HepG2 (cell line): ENCODE results near the gene PARP14. TPM values are rescaled to one million over a fixed set of nuclear protein-coding genes. Genes with fewer than 3 reads are reported as not detected.

Experiments used
- ATAC-seq: fragments of 200-7000 bp; cut with Tn5 transposase; 3 replicates; pipeline ENCODE4 v1.9.1; 2020; ENCODE audit warnings: mild to moderate bottlenecking, moderate library complexity
- BruUV-seq: library from RNA; stranded (reverse); fragments of 400-500 nt; replicated peaks from 2 replicates; lab custom pipeline; 2021; lab: Mats Ljungman, UMichigan
- CTCF ChIA-PET: fragments of 300-600 bp; formaldehyde crosslinking; extraction: SDS; loops from one replicate; lab custom pipeline; 2021; ENCODE audit warnings: low total read pairs, inconsistent platforms, low intra/inter-chr PET ratio; lab: Yijun Ruan, JAX
- POLR2A ChIA-PET: fragments of 350-600 bp; sonication (Branson Sonifier 250); formaldehyde crosslinking; loops from one replicate; lab custom pipeline; 2020; ENCODE audit warnings: antibody characterized with exemption, inconsistent platforms; lab: Yijun Ruan, JAX
- DNase-seq: peaks from one replicate; pipeline ENCODE4 v3.0.0-alpha.2; 2015; ENCODE audit warnings: low spot score
- FAIRE-seq: peaks from 3 replicates; lab custom pipeline; 2011; peaks lifted over from hg19 to GRCh38; lab: Jason Lieb, UNC
- H2AFZ ChIP-seq: one replicate; pipeline ENCODE4 v1.6.1; 2011; ENCODE audit warnings: low read length, inconsistent platforms
- H3K27ac ChIP-seq: fragments of 300-600 bp; 3 replicates; pipeline ENCODE4 v1.8.0; 2011; ENCODE audit warnings: mixed run types, mild to moderate bottlenecking, mixed read lengths, low read length, inconsistent platforms; ENCODE audit not compliant: insufficient read depth; ENCODE audit errors: extremely low read length
- H3K27me3 ChIP-seq, 2 experiments: fragments of 200-600 bp in 1 of 2; 2 replicates in 1 of 2; 3 replicates in 1 of 2; pipeline versions ENCODE4 v1.6.0 to v1.8.0; 2011; ENCODE audit warnings: low read length in 2 of 2, mild to moderate bottlenecking in 2 of 2, moderate library complexity in 2 of 2, inconsistent platforms in 1 of 2; ENCODE audit not compliant: insufficient read depth in 2 of 2, control insufficient read depth in 1 of 2
- H3K36me3 ChIP-seq, 2 experiments: fragments of 200-600 bp in 1 of 2; replicated peaks in 1 of 2; 2 replicates in 1 of 2; 3 replicates in 1 of 2; pipeline versions ENCODE4 v1.5.1 to v1.8.0; 2011; ENCODE audit warnings: low read length in 2 of 2, inconsistent platforms in 1 of 2; ENCODE audit not compliant: insufficient read depth in 2 of 2, control insufficient read depth in 1 of 2
- H3K4me1 ChIP-seq: 2 replicates; pipeline ENCODE4 v1.5.1; 2012; ENCODE audit warnings: low read length, inconsistent platforms; ENCODE audit not compliant: insufficient read depth
- H3K4me2 ChIP-seq: 2 replicates; pipeline ENCODE4 v1.6.0; 2011; ENCODE audit warnings: low read depth, low read length, inconsistent platforms
- H3K4me3 ChIP-seq, 3 experiments: fragments of 200-600 bp in 1 of 3; sonication (generic), shearing (Covaris generic) in 1 of 3; replicated peaks in 1 of 3; 2 replicates each; pipeline ENCODE4 v1.5.1; 2011 to 2016; ENCODE audit warnings: low read length in 3 of 3, inconsistent platforms in 2 of 3, low read depth in 2 of 3, mild to moderate bottlenecking in 2 of 3, control low read depth in 1 of 3, mixed read lengths in 1 of 3; ENCODE audit not compliant: insufficient read depth in 1 of 3
- H3K79me2 ChIP-seq: one replicate; pipeline ENCODE4 v1.6.1; 2011; ENCODE audit warnings: low read length, inconsistent platforms; ENCODE audit not compliant: insufficient read depth
- H3K9ac ChIP-seq: 2 replicates; pipeline ENCODE4 v1.6.0; 2011; ENCODE audit warnings: mild to moderate bottlenecking, low read depth, low read length, inconsistent platforms; ENCODE audit not compliant: insufficient read depth
- H3K9me3 ChIP-seq: 2 replicates; pipeline ENCODE4 v1.5.1; 2012; ENCODE audit warnings: mild to moderate bottlenecking, low read length
- H4K20me1 ChIP-seq: 2 replicates; pipeline ENCODE4 v1.6.0; 2011; ENCODE audit warnings: inconsistent platforms, mild to moderate bottlenecking, low read length, moderate library complexity; ENCODE audit not compliant: insufficient read depth
- BCLAF1 ChIP-seq: fragments of 450-650 bp; IDR thresholded peaks from 2 replicates; pipeline ENCODE4 v1.6.1; 2017; ENCODE audit warnings: mild to moderate bottlenecking
- DR1 ChIP-seq: sonication (generic); formaldehyde crosslinking; IDR thresholded peaks from 2 replicates; pipeline ENCODE4 v1.8.0; 2021; ENCODE audit warnings: mild to moderate bottlenecking, missing genetic modification reagents, inconsistent platforms
- MAFF ChIP-seq: IDR thresholded peaks from 2 replicates; pipeline ENCODE4 v1.6.1; 2011; ENCODE audit warnings: low read depth, low read length, improper control_type of control experiment
- MAFK ChIP-seq, 2 experiments: IDR thresholded peaks in 1 of 2; conservative IDR thresholded peaks in 1 of 2; 2 replicates each; pipeline ENCODE4 v1.6.1; 2011; ENCODE audit warnings: improper control_type of control experiment in 2 of 2, low read length in 2 of 2
- MNT ChIP-seq: fragments of 450-650 bp; IDR thresholded peaks from 2 replicates; pipeline ENCODE4 v1.6.1; 2016
- SMYD3 ChIP-seq: sonication (generic); formaldehyde crosslinking; IDR thresholded peaks from 2 replicates; pipeline ENCODE4 v1.8.1; 2023; ENCODE audit warnings: mild to moderate bottlenecking, missing genetic modification reagents
- TCF7L2 ChIP-seq: IDR thresholded peaks from 2 replicates; pipeline ENCODE4 v1.6.1; 2011; ENCODE audit warnings: mild to moderate bottlenecking, low read depth, low read length, moderate library complexity
- TFDP2 ChIP-seq: sonication (generic); formaldehyde crosslinking; IDR thresholded peaks from 2 replicates; pipeline ENCODE4 v1.4.0; 2020; ENCODE audit warnings: missing genetic modification reagents
- ZBTB3 ChIP-seq: sonication (generic); formaldehyde crosslinking; IDR thresholded peaks from 2 replicates; pipeline ENCODE4 v1.4.0; 2020; ENCODE audit warnings: low read depth, mild to moderate bottlenecking, moderate library complexity, missing genetic modification reagents, borderline replicate concordance
- ZKSCAN8 ChIP-seq: IDR thresholded peaks from 2 replicates; pipeline ENCODE4 v1.6.1; 2016; ENCODE audit warnings: borderline replicate concordance, missing genetic modification reagents, missing compliant biosample characterization
- ZNF124 ChIP-seq: sonication (generic); formaldehyde crosslinking; IDR thresholded peaks from 2 replicates; pipeline ENCODE4 v1.4.0; 2020; ENCODE audit warnings: missing genetic modification reagents
- ZNF550 ChIP-seq: sonication (generic); formaldehyde crosslinking; IDR thresholded peaks from 2 replicates; pipeline ENCODE4 v1.4.0; 2020; ENCODE audit warnings: mild to moderate bottlenecking, missing genetic modification reagents, borderline replicate concordance
- WGBS: methylation state at CpG from one replicate; pipeline ENCODE4 v1.1.6; 2017; ENCODE audit warnings: low lambda C conversion rate; 5-methylcytosine and 5-hydroxymethylcytosine counted together
- in situ Hi-C: cut with HindIII; loops from 2 replicates; pipeline ENCODE4 v1.10.0; 2017; ENCODE audit warnings: low pct_unique_long_range_greater_than_20kb; ENCODE audit not compliant: extremely low pct_ligation_motif_present
- intact Hi-C: fragments of 100-400 bp; cut with micrococcal nuclease; formaldehyde crosslinking; loops from one replicate; pipeline ENCODE4 v1.10.0; 2022; ENCODE audit not compliant: unreplicated experiment
- polyA plus RNA-seq, 8 experiments: library from polyadenylated mRNA; depleted of rRNA in 3 of 8; stranded (reverse) in 7 of 8; unstranded in 1 of 8; fragments of >200 nt; fragmentation: Illumina TruSeq in 4 of 8; extraction: Trizol in 4 of 8; gene quantifications; 2 replicates each; pipeline versions ENCODE4 v1.2.1 to v1.2.3, GENCODE V29; 2011 to 2016; ENCODE audit warnings: low read depth in 4 of 8, missing spikeins in 1 of 8, mixed read lengths in 1 of 8; ENCODE audit not compliant: insufficient read depth in 1 of 8
- total RNA-seq, 5 experiments: library from RNA; depleted of rRNA; stranded (reverse); fragments of >200 nt; fragmentation: Illumina TruSeq; extraction: Trizol; gene quantifications; 2 replicates each; pipeline ENCODE4 v1.2.3, GENCODE V29; 2016; ENCODE audit warnings: low read depth in 1 of 5
- TF ChIP-seq, protein P1 (sequence below): sonication (generic); formaldehyde crosslinking; IDR thresholded peaks from 2 replicates; pipeline ENCODE4 v1.4.0; 2020; ENCODE audit warnings: missing genetic modification reagents
- TF ChIP-seq, protein P2 (sequence below): conservative IDR thresholded peaks from 2 replicates; pipeline ENCODE4 v1.6.1; 2018; ENCODE audit warnings: missing genetic modification reagents

The PARP14 gene
- total and polyA plus RNA-seq, 2 of the 13 experiments (the other 11 are each of a cell fraction or from before 2014, with no cell fraction given), result 9.0 to 19.1 TPM

GRCh38 chr3:122760453-122761271 is 80.0 kb downstream of the PARP14 start:
- Histone ChIP-seq H3K9ac (no peak overlapping the region), H3K4me3 (no peak overlapping the region), H3K79me2 (no peaks in the 10 kb centered on the region), H3K4me1 (no peaks in the 10 kb centered on the region), H3K27me3 (no peaks in the 10 kb centered on the region), H3K9me3 (no peaks in the 10 kb centered on the region), H3K27ac (no peak overlapping the region), H2AFZ (no peak overlapping the region), H3K36me3 (no peaks in the 10 kb centered on the region), H3K4me2 (no peak overlapping the region), H4K20me1 (no peaks in the 10 kb centered on the region)
- in situ Hi-C loops (loop anchor here (25.0 kb wide), 1 partner anchor 277 kb away; the partner anchor contains the start of gene SEMA5B), intact Hi-C loops (no loop called here)
- no TSS peak for BruUV-seq
- DNase-seq (no peak), ATAC-seq (no peak), FAIRE-seq (no peak)
- ChIA-PET POLR2A (no interaction called here), CTCF (no interaction called here)
- 99% methylated on average over 3 of the region's 3 CpGs for WGBS
- no peak for TF ChIP-seq BCLAF1
- no peak for TF ChIP-seq ZNF550 (CRISPR knock-in tag)
- TF ChIP-seq, protein P1, sequence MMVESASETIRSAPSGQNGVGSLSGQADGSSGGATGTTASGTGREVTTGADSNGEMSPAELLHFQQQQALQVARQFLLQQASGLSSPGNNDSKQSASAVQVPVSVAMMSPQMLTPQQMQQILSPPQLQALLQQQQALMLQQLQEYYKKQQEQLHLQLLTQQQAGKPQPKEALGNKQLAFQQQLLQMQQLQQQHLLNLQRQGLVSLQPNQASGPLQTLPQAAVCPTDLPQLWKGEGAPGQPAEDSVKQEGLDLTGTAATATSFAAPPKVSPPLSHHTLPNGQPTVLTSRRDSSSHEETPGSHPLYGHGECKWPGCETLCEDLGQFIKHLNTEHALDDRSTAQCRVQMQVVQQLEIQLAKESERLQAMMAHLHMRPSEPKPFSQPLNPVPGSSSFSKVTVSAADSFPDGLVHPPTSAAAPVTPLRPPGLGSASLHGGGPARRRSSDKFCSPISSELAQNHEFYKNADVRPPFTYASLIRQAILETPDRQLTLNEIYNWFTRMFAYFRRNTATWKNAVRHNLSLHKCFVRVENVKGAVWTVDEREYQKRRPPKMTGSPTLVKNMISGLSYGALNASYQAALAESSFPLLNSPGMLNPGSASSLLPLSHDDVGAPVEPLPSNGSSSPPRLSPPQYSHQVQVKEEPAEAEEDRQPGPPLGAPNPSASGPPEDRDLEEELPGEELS (CRISPR knock-in tag), result no peak
- TF ChIP-seq, protein P2, sequence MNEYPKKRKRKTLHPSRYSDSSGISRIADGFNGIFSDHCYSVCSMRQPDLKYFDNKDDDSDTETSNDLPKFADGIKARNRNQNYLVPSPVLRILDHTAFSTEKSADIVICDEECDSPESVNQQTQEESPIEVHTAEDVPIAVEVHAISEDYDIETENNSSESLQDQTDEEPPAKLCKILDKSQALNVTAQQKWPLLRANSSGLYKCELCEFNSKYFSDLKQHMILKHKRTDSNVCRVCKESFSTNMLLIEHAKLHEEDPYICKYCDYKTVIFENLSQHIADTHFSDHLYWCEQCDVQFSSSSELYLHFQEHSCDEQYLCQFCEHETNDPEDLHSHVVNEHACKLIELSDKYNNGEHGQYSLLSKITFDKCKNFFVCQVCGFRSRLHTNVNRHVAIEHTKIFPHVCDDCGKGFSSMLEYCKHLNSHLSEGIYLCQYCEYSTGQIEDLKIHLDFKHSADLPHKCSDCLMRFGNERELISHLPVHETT (CRISPR knock-in tag), result no peak
- TF ChIP-seq MNT, result peak; percentile 34; the same call in 1 of the 2 replicates
- TF ChIP-seq TCF7L2, result no peak
- no peak for TF ChIP-seq ZKSCAN8 (CRISPR knock-in tag)
- TF ChIP-seq MAFF, result peak; percentile 92
- no peak for TF ChIP-seq DR1 (CRISPR knock-in tag)
- TF ChIP-seq ZNF124 (CRISPR knock-in tag), result no peak
- no peak for TF ChIP-seq ZBTB3
- TF ChIP-seq MAFK (conservative IDR thresholded peaks at IDR 0.05 in 1 of 2, IDR thresholded peaks at IDR 0.05 in 1 of 2; ENCODE audit: low read length in 2 of 2), result peak; percentile 90 to 95
- TF ChIP-seq SMYD3 (CRISPR knock-in tag), result no peak
- TF ChIP-seq TFDP2 (CRISPR knock-in tag), result no peak
